ENCODE data around the gene PCDHGA2. TPM values are rescaled to one million over a fixed set of nuclear protein-coding genes. Genes with fewer than 3 reads are reported as not detected.

PCDHGA2 gene
- 0.89 and 2.2 TPM in 2 replicates for total RNA-seq

GRCh38 chr5:141338538-141339306 is at the start of gene PCDHGA2:
PCDHGA2 (plus strand) TSS chr5:141338760.

GRCh38 chr5:141303756-141304155 is 34.8 kb upstream of the PCDHGA2 start, which contains the start of gene SLC25A2:
SLC25A2 (minus strand) TSS chr5:141304049; CDS start chr5:141303865, 184 bp downstream.

GRCh38 chr5:141320225-141321169 is 18.1 kb upstream of the PCDHGA2 start, which contains the start of gene TAF7:
TAF7 (minus strand) TSS chr5:141320784; CDS start chr5:141320044, 740 bp downstream.

GRCh38 chr5:141330299-141331080 is 8.1 kb upstream of the PCDHGA2 start, which contains the start of gene PCDHGA1:
PCDHGA1 (plus strand) TSS chr5:141330514.

GRCh38 chr5:141343242-141343952 is 4.8 kb downstream of the PCDHGA2 start, which contains the start of gene PCDHGA3:
PCDHGA3 (plus strand) TSS chr5:141343829; CDS start chr5:141344034, 205 bp downstream.

GRCh38 chr5:141349917-141350619 is 11.5 kb downstream of the PCDHGA2 start, which contains the start of gene PCDHGB1:
PCDHGB1 (plus strand) TSS chr5:141350099; CDS start chr5:141350261, 162 bp downstream.

GRCh38 chr5:141354900-141355469 is 16.4 kb downstream of the PCDHGA2 start, which contains the start of gene PCDHGA4:
PCDHGA4 (plus strand) TSS chr5:141355021; CDS start chr5:141355108, 87 bp downstream.

GRCh38 chr5:141359790-141360426 is 21.3 kb downstream of the PCDHGA2 start, which contains the start of gene PCDHGB2:
PCDHGB2 (plus strand) TSS chr5:141359994; CDS start chr5:141360136, 142 bp downstream.

GRCh38 chr5:141363952-141364660 is 25.5 kb downstream of the PCDHGA2 start, which contains the start of gene PCDHGA5:
PCDHGA5 (plus strand) TSS chr5:141364162; CDS start chr5:141364331, 169 bp downstream.

GRCh38 chr5:141369994-141370848 is 31.7 kb downstream of the PCDHGA2 start, which contains the start of gene PCDHGB3:
PCDHGB3 (plus strand) TSS chr5:141370242; CDS start chr5:141370395, 153 bp downstream.

GRCh38 chr5:141373673-141374317 is 35.2 kb downstream of the PCDHGA2 start, which contains the start of gene PCDHGA6:
PCDHGA6 (plus strand) TSS chr5:141373891; CDS start chr5:141374084, 193 bp downstream.

GRCh38 chr5:141382469-141383294 is 44.1 kb downstream of the PCDHGA2 start, which contains the start of gene PCDHGA7:
PCDHGA7 (plus strand) TSS chr5:141382742; CDS start chr5:141382900, 158 bp downstream.

GRCh38 chr5:141387557-141388311 is 49.2 kb downstream of the PCDHGA2 start, which contains the start of gene PCDHGB4:
PCDHGB4 (plus strand) TSS chr5:141387698; CDS start chr5:141387885, 187 bp downstream.

GRCh38 chr5:141392429-141393198 is 54.1 kb downstream of the PCDHGA2 start, which contains the start of gene PCDHGA8:
PCDHGA8 (plus strand) TSS chr5:141392633; CDS start chr5:141392814, 181 bp downstream.

